NCI-H2196 treated with DMSO at 0.1 percent for 48 hours (cell line): ENCODE data around the gene PRRX1.

Experiments
- DNase-seq: peaks from one replicate; lab custom pipeline; 2025; ENCODE audit not compliant: unreplicated experiment; lab: John Stamatoyannopoulos, UW

The PRRX1 gene

GRCh38 chr1:170664828-170665612 lies 1.1 kb downstream of the PRRX1 start:
- no peak for DNase-seq

GRCh38 chr1:170665629-170666028 lies 1.7 kb downstream of the PRRX1 start:
- no peak for DNase-seq

- no peak for DNase-seq
These were observed 2.8 kb downstream of the PRRX1 start for GRCh38 chr1:170666541-170667254.

- no peak for DNase-seq
These were observed 4.5 kb downstream of the PRRX1 start for GRCh38 chr1:170668209-170669106.

- DNase-seq: no peak
These were observed 5.1 kb downstream of the PRRX1 start for GRCh38 chr1:170669107-170669445.

- no peak for DNase-seq
These were observed 5.9 kb downstream of the PRRX1 start for GRCh38 chr1:170669586-170670530.

GRCh38 chr1:170670802-170671628 lies 7.1 kb downstream of the PRRX1 start:
- DNase-seq: no peak

- no peak for DNase-seq
These were observed 7.7 kb downstream of the PRRX1 start for GRCh38 chr1:170671629-170671963.

- no peak for DNase-seq
These were observed 8.4 kb downstream of the PRRX1 start for GRCh38 chr1:170672316-170672715.

- DNase-seq: no peak
These were observed 10.3 kb downstream of the PRRX1 start for GRCh38 chr1:170674239-170674638.

GRCh38 chr1:170674986-170675385 lies 11.1 kb downstream of the PRRX1 start:
- DNase-seq: no peak

GRCh38 chr1:170675865-170676264 lies 11.9 kb downstream of the PRRX1 start:
- DNase-seq: no peak

GRCh38 chr1:170676628-170677027 lies 12.7 kb downstream of the PRRX1 start:
- DNase-seq: no peak

- DNase-seq: no peak
These were observed 14.2 kb downstream of the PRRX1 start for GRCh38 chr1:170678027-170678600.

GRCh38 chr1:170680428-170680827 lies 16.5 kb downstream of the PRRX1 start:
- no peak for DNase-seq

GRCh38 chr1:170682169-170682568 lies 18.2 kb downstream of the PRRX1 start:
- DNase-seq: no peak

GRCh38 chr1:170682809-170683208 lies 18.9 kb downstream of the PRRX1 start:
- DNase-seq: no peak

GRCh38 chr1:170685166-170685565 lies 21.2 kb downstream of the PRRX1 start:
- DNase-seq: no peak

- DNase-seq: no peak
These were observed 22.4 kb downstream of the PRRX1 start for GRCh38 chr1:170686291-170686690.
